ENCODE results near the gene IL1RN.

IL1RN gene

GRCh38 chr2:113157118-113157896 lies 29.9 kb downstream of the IL1RN start:
- TF ChIP-seq CTCF (IDR thresholded peaks at IDR 0.05) = no peak

- TF ChIP-seq CTCF (IDR thresholded peaks at IDR 0.05) = no peak
Observed at GRCh38 chr2:113157897-113158753, 30.7 kb downstream of the IL1RN start.

GRCh38 chr2:113158884-113159553 lies 31.6 kb downstream of the IL1RN start:
- TF ChIP-seq CTCF (IDR thresholded peaks at IDR 0.05) = no peak

GRCh38 chr2:113160248-113160647 lies 32.9 kb downstream of the IL1RN start:
- TF ChIP-seq CTCF (IDR thresholded peaks at IDR 0.05) = no peak

GRCh38 chr2:113160962-113161361 lies 33.6 kb downstream of the IL1RN start:
- TF ChIP-seq CTCF (IDR thresholded peaks at IDR 0.05) = no peak

- no peak for TF ChIP-seq CTCF (IDR thresholded peaks at IDR 0.05)
Observed at GRCh38 chr2:113162173-113162572, 34.8 kb downstream of the IL1RN start.

- no peak for TF ChIP-seq CTCF (IDR thresholded peaks at IDR 0.05)
Observed at GRCh38 chr2:113162869-113163268, 35.5 kb downstream of the IL1RN start.

All from LNCAP (cell line).